Prostate gland (tissue), 2 donors: Measurements from ENCODE around the gene TRIM72.

ENCODE experiments used
- POLR2A ChIP-seq: fragments of 450-650 bp; IDR thresholded peaks from one replicate; pipeline ENCODE4 v1.6.1; 2016; ENCODE audit warnings: antibody characterized with exemption, mild to moderate bottlenecking
- POLR2AphosphoS5 ChIP-seq: sonication (generic); formaldehyde crosslinking; IDR thresholded peaks from one replicate; pipeline ENCODE4 v1.6.1; 2017; ENCODE audit warnings: antibody characterized with exemption
- TF ChIP-seq, protein P1 (sequence below), 4 experiments: fragments of 200-600 bp in 2 of 4; fragments of 450-650 bp in 2 of 4; sonication (generic) in 2 of 4; IDR thresholded peaks; 1 replicate in 3 of 4; 2 replicates in 1 of 4; pipeline ENCODE4 v1.5.1; 2016 to 2019; ENCODE audit warnings: antibody characterized with exemption in 4 of 4, mild to moderate bottlenecking in 2 of 4, moderate library complexity in 2 of 4

- TF ChIP-seq, protein P1, sequence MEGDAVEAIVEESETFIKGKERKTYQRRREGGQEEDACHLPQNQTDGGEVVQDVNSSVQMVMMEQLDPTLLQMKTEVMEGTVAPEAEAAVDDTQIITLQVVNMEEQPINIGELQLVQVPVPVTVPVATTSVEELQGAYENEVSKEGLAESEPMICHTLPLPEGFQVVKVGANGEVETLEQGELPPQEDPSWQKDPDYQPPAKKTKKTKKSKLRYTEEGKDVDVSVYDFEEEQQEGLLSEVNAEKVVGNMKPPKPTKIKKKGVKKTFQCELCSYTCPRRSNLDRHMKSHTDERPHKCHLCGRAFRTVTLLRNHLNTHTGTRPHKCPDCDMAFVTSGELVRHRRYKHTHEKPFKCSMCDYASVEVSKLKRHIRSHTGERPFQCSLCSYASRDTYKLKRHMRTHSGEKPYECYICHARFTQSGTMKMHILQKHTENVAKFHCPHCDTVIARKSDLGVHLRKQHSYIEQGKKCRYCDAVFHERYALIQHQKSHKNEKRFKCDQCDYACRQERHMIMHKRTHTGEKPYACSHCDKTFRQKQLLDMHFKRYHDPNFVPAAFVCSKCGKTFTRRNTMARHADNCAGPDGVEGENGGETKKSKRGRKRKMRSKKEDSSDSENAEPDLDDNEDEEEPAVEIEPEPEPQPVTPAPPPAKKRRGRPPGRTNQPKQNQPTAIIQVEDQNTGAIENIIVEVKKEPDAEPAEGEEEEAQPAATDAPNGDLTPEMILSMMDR (IDR thresholded peaks at IDR 0.05) = no peak
- TF ChIP-seq POLR2A = no peak
- no peak for TF ChIP-seq POLR2AphosphoS5
These were observed 14.4 kb upstream of the TRIM72 start for GRCh38 chr16:31199430-31200041.
